NCI-H748 (cell line): ENCODE results near the gene CIPC.

Source experiments
- DNase-seq: peaks from one replicate; lab custom pipeline; 2025; ENCODE audit not compliant: unreplicated experiment; lab: John Stamatoyannopoulos, UW

CIPC gene

DNA sequence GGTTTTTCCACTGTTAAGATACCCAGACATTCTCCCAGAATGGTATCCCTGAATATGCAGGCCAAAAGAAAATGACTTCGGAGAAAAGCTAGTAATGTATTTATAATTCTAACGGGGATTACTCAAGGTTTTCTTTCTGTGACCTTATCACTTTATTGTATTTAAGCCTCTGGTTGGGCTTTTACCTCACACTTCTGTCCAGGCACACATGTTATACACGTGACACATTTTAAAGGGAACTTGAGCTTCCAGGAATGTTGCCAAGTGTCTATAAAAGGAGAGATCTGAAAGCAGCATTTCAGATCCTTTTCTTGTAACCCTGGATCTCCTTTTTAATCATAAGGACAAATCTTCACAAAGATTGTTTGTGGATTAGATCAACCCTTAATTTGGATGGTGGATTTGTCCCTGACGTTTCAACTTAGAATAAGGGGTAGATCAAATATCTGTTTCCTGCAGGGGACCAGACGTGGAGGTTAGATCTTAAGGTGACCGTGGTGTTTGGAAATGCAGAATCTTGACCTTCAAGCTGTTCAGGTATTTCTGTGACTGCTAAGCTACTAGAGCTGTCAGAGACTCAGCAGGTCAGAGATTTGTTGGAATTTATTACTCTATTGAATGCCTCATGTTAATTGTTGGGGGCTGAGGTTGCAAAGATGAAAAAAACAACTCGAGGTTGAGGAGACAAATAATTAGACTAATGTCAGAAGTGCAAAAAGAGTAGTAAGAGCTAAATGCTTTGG lies 1.5 kb downstream of the CIPC start:
- DNase-seq: no peak

DNA sequence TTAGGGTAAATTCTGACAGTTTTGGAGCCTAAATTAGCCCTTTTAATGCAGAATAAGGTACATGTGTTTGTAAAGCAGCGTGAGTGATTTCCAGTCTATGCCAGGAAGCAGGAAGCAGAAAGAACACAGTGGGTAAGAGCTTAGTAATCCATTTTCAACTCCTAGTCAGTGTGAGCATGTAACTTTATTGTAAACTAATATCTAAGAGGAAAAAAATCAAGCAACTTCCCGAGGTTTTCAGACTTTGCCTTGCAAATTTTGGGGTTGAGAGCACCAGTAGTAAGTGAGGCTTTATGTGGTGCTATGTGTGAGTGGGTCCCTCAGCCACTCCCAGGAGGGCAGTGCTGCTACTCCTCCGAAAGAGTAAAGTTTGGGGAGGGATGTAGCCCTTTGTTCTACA lies 2.9 kb downstream of the CIPC start:
- DNase-seq: no peak

DNA sequence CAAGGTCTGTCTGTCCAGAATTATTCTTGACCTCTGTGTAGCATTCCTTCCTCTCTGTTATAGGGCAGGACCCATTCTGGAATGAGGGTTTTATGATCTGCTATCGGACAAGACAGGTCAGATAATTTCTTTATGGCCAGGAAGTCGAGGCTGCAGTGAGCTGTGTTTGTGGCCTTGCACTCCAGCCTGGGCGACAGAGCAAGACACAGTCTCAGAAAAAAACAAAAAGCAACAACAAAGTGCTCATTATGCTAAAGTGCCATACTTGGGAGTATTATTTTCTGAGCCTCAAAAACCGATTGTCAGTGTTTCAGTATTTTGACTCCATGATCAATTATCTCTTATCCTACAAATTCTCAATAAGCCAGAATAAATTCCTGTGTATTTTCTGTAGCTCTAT lies 4.1 kb downstream of the CIPC start:
- DNase-seq: no peak

DNA sequence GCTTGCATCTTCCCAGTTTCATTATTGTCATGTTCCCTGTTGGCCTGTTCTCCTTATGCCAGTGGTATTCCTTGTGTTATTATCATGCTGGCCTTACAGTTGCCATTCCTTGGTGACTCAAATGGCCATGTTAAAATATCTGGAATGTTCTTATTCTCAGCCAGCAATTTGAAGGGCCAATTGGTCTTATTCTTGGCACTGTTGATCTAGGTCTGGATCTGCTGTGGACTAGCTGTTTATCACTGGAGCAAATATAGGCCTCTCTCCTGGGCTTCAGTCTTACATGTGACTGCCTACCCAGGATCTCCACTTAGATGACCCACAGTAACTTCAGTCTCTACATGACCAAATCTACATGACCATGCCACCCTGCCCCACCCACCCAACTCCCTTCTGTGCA lies 5.4 kb downstream of the CIPC start:
- no peak for DNase-seq

DNA sequence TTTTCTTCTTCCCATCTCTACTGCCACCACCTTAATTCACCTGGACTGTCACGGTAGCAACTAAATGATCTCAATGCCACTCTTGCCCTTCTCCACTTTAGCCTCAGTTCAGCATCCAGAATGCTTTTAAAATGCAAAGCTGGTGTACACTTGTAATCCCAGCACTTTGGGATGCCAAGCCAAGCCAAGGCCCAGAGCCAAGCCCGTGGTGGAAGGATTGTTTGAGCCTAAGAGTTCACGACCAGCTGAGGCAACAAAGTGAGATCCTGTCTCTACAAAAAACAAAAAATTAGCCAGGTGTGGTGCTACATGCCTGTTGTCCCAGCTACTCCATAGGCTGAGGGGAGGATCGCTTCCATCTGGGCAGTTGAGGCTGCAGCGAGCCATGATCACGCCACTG lies 5.9 kb downstream of the CIPC start:
- no peak for DNase-seq

DNA sequence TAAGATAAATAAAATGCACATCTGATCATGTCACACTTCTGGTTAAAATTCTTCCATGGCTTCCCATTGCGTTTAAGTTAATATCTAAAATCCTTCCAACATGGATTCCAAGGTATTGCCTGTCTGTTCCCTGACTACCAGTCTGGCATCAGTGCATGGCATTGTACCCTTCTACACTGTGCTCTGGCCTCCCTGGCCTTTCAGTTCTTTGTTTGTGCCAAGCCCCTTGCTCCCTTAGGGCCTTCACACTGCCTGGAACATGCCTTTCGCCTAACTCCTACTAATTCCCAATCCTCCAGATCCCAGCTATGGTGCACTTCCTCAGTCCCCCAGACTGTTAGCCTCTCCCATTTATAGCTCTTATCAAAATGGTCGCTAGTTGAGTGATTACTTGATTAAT lies 6.3 kb downstream of the CIPC start:
- DNase-seq: no peak

DNA sequence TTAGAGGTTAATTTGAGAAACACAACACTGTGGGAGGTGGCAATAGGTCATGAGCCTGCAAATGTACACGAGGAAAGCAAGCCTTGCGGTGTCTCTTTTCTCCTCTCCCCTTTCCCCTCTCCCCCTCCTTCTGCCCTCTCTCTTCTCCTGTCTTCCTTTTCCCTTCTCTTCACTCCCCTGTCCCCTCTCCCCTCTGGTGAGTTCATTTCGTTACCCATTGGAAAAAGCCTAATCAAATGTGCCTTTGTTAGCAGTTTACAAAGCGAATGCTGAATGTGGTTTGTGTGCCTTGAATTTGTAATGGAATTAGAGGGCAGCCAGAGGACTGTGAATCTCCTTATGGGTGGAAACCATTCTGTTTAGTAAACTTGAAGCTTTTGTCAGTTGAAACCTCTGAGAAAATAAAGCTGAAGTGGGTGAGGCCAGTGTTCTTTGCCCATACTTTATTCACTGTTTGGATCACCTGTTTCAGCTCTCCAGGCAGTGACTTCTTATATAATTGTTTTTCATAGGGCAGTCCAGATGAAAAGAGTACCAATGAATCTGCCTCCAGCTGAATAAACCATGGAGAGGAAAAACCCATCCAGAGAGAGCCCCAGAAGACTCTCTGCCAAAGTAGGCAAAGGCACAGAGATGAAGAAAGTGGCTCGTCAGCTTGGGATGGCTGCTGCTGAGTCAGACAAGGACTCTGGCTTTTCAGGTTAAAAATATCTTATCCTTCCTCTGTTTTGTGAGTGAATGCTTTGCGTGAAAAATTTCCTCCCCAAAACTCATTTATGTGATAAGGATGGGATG lies 7.3 kb downstream of the CIPC start:
- no peak for DNase-seq

DNA sequence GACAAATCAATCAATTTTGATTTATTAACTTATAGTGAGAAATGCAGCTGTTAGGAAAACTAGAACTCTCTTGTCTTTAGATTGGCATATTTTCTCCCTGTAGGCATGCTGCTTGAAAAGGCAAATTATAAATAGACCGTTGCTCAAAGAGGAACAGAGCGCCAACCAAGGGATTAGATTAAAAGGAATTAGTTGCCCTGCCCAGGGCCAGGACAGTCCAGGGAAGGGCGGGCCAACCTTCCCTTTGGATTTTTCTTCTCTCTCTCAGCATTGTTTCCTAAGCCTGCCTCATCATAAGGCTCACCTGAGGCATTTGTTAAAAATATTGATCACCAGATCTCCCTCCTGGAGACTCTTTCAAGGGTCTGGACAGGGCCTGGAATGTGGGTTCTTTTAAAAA lies 8.6 kb downstream of the CIPC start:
- DNase-seq: no peak

DNA sequence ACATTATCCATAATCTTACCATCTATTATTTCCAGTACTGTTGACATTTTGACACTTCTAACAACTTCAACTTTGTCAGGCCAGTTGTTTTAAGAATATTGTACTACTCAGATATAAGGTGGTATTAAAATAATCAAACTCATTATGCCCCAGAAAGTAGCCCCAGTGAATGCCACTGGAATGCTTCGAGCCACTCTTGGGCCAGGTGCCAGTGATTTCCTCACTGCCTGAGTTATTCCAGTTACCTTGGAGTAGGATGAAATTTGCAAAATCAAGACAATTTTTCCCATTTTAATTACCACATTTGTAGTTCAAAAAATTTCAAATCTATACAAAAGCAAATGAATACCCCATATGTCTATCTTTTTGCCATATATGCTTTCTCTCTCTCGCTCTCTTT lies 9.2 kb downstream of the CIPC start:
- DNase-seq: no peak

DNA sequence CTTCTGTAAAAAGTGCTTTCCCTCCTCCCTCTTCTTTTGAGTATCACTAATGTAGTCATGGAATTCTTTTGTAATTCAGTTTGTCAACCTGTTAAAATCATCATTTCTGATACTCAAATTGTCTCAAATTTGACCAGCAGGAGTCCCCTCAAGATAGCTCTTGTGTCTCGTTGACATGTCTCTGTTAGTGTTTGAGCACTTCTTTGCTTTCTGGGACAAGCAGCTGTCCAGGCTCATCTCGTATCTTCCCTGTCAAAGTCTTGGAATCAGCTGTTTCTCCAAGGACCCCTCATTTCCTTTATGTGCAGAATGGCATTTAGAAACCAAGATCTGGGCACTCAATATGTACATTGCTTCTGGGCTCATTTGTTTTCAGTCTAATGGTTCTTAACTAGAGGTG lies 10.7 kb downstream of the CIPC start:
- no peak for DNase-seq

DNA sequence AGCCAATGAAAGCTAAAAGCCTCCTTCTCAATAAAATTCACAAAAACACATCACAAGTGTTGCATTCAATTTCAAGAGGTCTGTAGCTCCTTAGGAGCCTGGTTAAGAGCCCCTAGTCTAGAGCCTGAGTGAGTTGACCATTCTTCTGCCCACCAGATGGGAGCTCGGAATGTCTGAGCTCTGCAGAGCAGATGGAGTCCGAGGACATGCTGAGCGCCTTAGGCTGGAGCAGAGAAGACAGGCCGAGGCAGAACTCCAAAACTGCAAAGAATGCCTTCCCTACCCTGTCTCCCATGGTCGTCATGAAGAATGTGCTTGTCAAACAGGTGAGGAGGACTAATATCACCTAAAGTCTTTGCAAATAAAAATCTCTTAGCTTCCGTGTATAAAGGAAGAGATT lies 11.6 kb downstream of the CIPC start:
- DNase-seq: no peak

DNA sequence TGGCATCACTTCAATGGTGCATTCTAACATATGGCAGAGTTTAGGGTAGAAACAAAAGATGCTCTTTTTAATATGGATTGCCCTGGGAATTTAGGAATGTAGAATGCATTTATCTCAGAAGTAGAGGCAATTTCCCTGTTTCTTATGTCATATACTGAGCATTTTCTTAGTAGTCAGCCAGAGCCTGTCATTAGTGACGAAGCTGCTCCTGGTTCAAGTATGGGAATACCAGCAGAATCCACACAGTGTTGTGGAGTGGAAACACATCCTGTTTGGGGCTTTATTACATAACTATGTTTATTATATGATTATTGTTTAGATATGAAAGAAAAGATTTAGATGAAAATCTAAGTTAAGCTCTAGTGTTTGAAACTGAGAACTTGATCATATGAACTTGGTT lies 12.2 kb downstream of the CIPC start:
- no peak for DNase-seq

DNA sequence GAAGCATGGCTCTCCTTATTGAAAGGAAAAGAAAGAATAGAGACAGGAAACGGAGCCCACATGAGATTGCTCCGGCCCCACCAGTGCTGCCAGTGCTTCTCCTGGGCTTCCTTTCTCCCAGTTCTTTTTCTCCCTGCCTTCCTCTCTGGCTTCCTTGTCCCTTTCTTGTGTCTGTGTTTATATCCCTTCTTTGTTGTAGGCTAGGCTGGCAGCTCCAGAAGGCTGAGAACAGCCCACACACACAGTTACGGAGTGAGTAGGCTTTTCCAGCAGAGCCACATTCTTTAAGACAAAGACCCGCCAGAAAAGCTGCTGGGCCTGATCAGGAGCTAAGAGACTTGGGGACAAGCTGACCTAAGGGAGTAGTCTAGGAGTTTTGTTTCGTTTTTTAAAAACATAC lies 13.0 kb downstream of the CIPC start:
- DNase-seq: no peak

DNA sequence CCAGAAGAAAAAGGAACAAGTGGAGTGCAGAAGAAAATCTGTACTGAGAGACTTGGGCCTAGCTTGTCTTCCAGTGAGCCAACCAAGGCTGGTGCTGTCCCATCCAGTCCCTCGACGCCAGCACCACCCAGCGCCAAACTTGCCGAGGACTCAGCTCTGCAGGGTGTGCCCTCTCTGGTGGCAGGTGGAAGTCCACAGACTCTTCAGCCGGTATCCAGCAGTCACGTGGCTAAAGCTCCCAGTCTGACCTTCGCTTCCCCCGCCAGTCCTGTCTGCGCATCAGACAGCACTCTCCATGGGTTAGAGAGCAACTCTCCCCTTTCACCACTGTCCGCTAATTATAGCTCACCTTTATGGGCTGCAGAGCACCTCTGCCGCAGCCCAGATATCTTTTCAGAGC lies 15.6 kb downstream of the CIPC start:
- no peak for DNase-seq

DNA sequence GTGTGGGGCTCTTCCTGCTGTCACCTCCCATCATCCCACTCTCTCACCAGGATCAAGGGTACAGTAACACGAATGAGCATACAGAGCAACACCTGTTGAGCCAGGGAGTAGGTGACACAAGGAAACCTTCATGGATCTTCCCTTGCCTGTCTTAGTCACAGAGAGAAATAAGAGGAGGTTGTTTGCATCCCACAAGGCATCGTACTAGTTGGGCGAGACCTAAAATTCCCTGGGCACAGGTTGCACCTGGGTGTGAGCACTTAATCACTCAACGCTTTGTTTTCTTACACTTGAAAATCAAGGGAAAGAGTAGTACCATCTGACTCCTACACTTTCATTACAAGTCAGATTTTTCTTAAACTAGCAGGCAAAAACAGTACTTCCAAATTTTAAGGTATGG lies 16.6 kb downstream of the CIPC start:
- no peak for DNase-seq

DNA sequence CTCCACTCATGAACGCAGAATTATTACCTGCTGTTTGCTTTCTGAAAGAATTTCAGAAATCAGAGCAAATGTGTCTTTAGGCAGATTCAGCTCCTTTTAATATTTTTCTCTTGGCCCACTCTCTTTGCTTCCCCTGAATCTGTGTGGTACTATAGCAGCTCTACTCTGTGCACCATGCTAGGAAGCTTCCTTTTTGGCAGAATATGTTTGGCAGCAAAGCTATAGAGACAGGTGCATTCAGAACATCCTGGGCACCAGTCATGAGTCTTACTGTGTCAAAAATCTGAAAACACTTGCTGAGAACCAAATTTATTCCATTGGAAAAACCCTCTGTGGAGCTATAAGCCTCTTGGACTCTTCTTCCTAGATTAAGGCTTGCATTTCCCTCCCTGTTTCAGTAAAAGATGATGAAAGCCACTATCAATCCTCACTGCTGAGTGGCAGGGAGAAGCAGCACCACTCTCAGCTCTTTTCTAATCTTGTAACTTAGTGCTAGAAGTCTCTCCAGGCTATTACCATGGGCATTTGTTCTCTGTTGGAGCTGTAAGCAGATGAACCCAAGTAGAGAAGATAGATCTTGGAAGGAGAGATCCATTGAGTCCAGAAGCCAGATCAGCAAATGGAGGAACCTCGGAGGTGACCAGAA lies 18.2 kb downstream of the CIPC start:
- DNase-seq: no peak

DNA sequence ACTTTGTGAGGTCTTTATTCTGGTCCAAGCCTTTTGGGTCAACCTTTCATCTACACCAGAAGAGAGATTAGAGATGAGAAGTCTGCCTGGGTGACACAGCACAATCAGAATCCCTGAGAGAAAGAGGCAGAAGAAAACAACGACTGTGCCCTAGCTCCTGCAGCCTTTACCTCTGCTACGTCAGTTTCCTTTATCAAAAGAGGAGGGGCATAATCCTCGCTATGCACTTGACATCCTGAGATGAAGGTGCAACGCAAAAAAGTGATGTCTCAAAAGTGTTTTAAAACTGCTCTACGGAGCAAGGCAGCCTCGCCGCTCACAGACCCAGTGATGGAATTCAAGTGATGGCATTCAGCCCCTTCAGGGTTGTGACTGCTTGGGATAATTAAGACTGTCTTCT lies 21.8 kb downstream of the CIPC start:
- DNase-seq: no peak

DNA sequence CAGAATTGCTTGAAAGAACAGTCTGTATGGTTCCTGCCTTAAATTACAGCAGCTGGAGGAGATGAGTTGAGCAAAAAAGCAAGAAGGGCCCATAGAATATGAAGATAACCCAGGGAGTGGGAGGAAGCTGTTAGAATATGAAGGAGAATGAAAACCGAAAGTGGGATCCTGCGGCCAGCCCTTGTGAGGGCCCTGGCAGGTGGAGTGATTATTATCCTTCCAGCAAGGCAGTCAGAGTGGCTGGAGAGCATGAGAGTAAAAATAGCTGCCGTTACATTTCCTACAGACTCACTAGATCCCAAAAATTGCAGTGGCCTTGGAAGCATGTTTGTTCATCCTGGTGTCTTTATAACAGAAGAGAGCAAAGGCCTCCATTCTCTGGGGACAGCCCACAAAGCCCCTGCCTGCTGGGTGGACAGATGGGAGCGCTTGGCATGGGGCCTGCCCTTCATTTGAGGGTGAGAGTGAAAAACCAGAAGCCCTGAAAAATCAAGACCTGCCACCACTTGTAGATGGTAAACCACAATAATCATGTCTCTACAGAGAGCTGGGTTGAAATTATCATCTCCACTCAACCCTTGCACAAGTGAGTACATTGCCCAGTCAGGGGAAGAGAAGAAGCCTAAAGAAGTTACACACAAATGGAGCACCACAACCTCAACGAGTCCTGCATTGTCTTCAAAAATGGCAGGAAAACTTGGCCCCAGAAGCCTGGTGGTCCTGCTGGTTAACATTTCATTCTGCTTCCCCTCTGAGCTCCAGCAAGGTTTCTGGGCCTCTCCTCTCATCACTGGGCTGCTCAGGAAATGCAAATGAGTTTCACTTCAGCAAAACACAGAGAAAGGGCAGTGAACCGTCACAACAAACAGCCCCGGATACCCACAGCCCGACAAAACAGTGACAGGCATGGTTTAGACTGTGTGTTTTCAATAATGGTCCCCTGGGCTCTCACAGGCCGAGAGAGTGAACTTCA lies 23.0 kb downstream of the CIPC start:
- DNase-seq: no peak

DNA sequence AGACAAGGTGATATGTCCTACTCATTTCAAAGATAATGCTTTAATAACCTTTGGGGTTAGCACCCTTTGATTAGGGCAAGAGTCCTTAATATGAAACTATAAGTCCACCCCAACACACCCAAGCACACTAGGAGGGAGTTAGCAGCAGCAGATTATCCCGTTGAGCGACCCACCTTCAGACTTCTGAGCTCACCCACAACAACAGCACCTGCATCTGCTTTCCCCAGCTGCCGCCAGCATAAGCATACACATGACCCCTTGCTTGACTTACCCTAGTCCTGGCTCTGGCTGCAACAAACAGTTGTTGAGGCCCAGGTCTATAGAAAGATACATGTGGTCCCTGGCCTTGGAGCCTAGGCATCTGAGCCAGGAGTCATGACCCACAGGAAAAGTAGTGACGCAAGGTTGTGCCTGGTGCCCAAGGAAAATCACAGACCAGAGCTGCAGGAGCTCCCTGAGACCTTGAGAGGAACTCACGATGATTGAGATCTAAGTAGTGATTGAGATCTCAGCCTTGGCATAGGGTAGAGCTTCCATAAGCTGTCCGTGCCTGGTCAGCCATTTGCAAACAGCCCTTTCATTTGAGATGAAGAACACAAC lies 24.6 kb downstream of the CIPC start:
- no peak for DNase-seq

DNA sequence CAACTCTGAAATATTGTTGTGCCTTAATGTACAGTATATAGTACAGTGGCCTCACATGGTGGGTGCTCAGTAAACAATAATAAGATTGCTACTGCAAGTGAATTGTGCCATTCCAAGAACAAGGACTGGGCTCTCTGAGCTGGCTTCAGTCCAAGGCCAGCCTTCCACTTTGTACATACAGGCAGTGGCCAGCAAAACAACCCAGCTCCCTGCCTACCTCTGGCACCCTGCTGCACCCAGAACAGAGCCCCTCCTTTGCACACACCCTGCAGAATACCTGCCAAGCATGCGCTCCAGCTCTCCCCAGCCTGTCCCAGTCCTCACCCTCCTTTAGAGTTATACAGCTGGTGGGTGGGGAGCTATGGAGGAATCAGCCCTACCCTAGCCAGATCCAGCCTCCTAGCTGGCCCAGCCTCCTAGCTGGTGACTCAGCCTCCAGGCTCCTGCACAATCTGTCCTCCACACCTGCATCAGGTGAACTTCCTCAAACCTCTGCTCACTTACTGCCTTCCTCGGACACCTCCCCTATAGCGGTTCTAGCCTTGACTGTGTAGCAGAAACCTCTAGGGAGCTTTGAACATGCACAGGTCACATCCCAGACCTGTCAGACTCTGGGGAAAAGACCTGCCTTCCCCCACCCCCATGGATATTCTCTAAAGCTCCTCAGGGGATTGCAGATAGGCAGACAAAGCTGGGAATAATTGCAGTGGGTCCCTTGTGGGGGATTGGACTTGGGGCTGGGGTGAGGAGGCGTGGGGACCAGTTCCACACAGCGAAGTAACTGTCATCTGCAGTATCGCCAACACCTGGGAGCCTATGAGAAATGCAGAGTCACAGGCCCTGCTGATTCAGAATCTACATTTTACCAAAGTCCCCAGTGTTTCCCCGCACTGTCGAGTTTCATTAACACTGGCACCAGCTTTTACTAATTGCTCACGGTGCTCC lies 25.6 kb downstream of the CIPC start:
- DNase-seq: peak; percentile 23
